GM12892 (cell line): ENCODE measurements around the gene TECTA.

ENCODE experiments used
- POLR2A ChIP-seq: IDR thresholded peaks from 2 replicates; pipeline ENCODE4 v1.6.1; 2011; ENCODE audit warnings: low read depth, low read length, control low read depth
- POLR2AphosphoS5 ChIP-seq: IDR thresholded peaks from 2 replicates; pipeline ENCODE4 v1.6.1; 2011; ENCODE audit warnings: low read depth, low read length, control low read depth

- TF ChIP-seq POLR2AphosphoS5 (no peak), POLR2A (no peak)
Observed at GRCh38 chr11:121149116-121149515, 48.1 kb downstream of the TECTA start.
